Transverse colon (tissue), 4 donors: ENCODE measurements around the gene PRMT2. TPM values are rescaled to one million over a fixed set of nuclear protein-coding genes. Genes with fewer than 3 reads are reported as not detected.

Experiments used
- DNase-seq: peaks from one replicate; pipeline ENCODE4 v3.0.0-alpha.2; 2019
- H3K27ac ChIP-seq, 4 donors: fragments of 200-600 bp; sonication (generic); 2 replicates each; pipeline ENCODE4 v1.5.1; 2016 to 2018; ENCODE audit warnings: inconsistent platforms in 4 of 4
- H3K27me3 ChIP-seq: fragments of 200-600 bp; sonication (generic); 2 replicates; pipeline ENCODE4 v1.5.1; 2017; ENCODE audit warnings: inconsistent platforms
- H3K36me3 ChIP-seq, 4 donors: fragments of 200-600 bp; sonication (generic); 2 replicates each; pipeline ENCODE4 v1.5.1; 2017 to 2019; ENCODE audit warnings: inconsistent platforms in 4 of 4
- H3K4me1 ChIP-seq, 4 donors: fragments of 200-600 bp; sonication (generic); 2 replicates each; pipeline ENCODE4 v1.5.1; 2017 to 2020; ENCODE audit warnings: inconsistent platforms in 4 of 4
- H3K4me3 ChIP-seq, 4 donors: fragments of 200-600 bp; sonication (generic); 1 replicate in 1 of 4; 2 replicates in 3 of 4; pipeline versions ENCODE4 v1.5.1 to v1.6.1; 2017 to 2019; ENCODE audit warnings: inconsistent platforms in 4 of 4
- H3K9me3 ChIP-seq, 2 donors: fragments of 200-600 bp; sonication (generic); 2 replicates each; pipeline ENCODE4 v1.5.1; 2017 to 2019; ENCODE audit warnings: inconsistent platforms in 2 of 2
- EP300 ChIP-seq: sonication (generic); formaldehyde crosslinking; IDR thresholded peaks from one replicate; pipeline ENCODE4 v1.6.1; 2017; ENCODE audit warnings: antibody characterized with exemption, low read depth
- POLR2A ChIP-seq: fragments of 450-650 bp; IDR thresholded peaks from one replicate; pipeline ENCODE4 v1.6.1; 2016; ENCODE audit warnings: antibody characterized with exemption, mild to moderate bottlenecking, moderate library complexity
- POLR2AphosphoS5 ChIP-seq, 3 donors: sonication (generic); formaldehyde crosslinking; IDR thresholded peaks; one replicate each; pipeline ENCODE4 v1.6.1; 2016; ENCODE audit warnings: antibody characterized with exemption in 3 of 3
- WGBS, 2 donors: methylation state at CpG; one replicate each; pipeline ENCODE4 v1.1.5; 2018; ENCODE audit warnings: low coverage in 1 of 2; 5-methylcytosine and 5-hydroxymethylcytosine counted together
- in situ Hi-C, 4 donors: fragments of 200-750 bp; cut with MboI; loops; one replicate each; pipeline versions ENCODE4 v1.15.0 to v1.15.1; 2017; ENCODE audit warnings: low sequenced_read_pairs in 3 of 4, low pct_ligation_motif_present in 1 of 4, low pct_unique_long_range_greater_than_20kb in 1 of 4
- intact Hi-C: fragments of 100-400 bp; cut with DNase I; formaldehyde crosslinking; loops from one replicate; pipeline ENCODE4 v1.15.1; 2023; ENCODE audit warnings: low total_unique reads
- total RNA-seq, 4 donors: library from RNA; depleted of rRNA; stranded (reverse); fragments of >200 nt; gene quantifications; one replicate each; pipeline ENCODE4 v1.1.0, GENCODE V29; 2016
- TF ChIP-seq, protein P1 (sequence below), 5 experiments: fragments of 200-600 bp in 3 of 5; fragments of 450-650 bp in 2 of 5; sonication (generic) in 3 of 5; IDR thresholded peaks; 1 replicate in 2 of 5; 2 replicates in 3 of 5; pipeline ENCODE4 v1.5.1; 2016 to 2017; ENCODE audit warnings: antibody characterized with exemption in 5 of 5, inconsistent platforms in 3 of 5, mild to moderate bottlenecking in 2 of 5, moderate library complexity in 1 of 5

Gene PRMT2
- total RNA-seq, 4 donors from 2014 or later, result 80.4 to 112 (median 96.2) TPM

- Histone ChIP-seq H3K9me3 (peaks cover 0 to 13% of the 10 kb centered on the region in 2 donors), H3K36me3 (no peaks in the 10 kb centered on the region), H3K4me1 (peaks cover 0 to 17% (median 0%) of the 10 kb centered on the region in 4 donors), H3K4me3 (no peak overlapping the region), H3K27ac (peak overlapping the region; percentile 32 to 68 (median 60)), H3K27me3 (no peaks in the 10 kb centered on the region)
- in situ Hi-C loops (no loop called here), intact Hi-C loops (no loop called here)
- DNase-seq, result peak; percentile 27
- TF ChIP-seq POLR2AphosphoS5 (IDR thresholded peaks at IDR 0.05) (no peak), POLR2A (no peak), EP300 (no peak)
- TF ChIP-seq, protein P1, sequence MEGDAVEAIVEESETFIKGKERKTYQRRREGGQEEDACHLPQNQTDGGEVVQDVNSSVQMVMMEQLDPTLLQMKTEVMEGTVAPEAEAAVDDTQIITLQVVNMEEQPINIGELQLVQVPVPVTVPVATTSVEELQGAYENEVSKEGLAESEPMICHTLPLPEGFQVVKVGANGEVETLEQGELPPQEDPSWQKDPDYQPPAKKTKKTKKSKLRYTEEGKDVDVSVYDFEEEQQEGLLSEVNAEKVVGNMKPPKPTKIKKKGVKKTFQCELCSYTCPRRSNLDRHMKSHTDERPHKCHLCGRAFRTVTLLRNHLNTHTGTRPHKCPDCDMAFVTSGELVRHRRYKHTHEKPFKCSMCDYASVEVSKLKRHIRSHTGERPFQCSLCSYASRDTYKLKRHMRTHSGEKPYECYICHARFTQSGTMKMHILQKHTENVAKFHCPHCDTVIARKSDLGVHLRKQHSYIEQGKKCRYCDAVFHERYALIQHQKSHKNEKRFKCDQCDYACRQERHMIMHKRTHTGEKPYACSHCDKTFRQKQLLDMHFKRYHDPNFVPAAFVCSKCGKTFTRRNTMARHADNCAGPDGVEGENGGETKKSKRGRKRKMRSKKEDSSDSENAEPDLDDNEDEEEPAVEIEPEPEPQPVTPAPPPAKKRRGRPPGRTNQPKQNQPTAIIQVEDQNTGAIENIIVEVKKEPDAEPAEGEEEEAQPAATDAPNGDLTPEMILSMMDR (IDR thresholded peaks at IDR 0.05), result no peak
- 69 to 74% methylated on average over 4 of the region's 4 CpGs for WGBS, 2 donors
Measured at GRCh38 chr21:46622226-46622625, 13.2 kb upstream of the PRMT2 start.

- 85% methylated on average over 14 of the region's 16 CpGs; no CpG with 5 or more reads in 1 of the 2 donors for WGBS, 2 donors
- Histone ChIP-seq H3K4me1 (peaks cover 0 to 17% (median 0%) of the 10 kb centered on the region in 4 donors), H3K27me3 (peaks cover 6% of the 10 kb centered on the region), H3K27ac (no peak overlapping the region), H3K36me3 (no peaks in the 10 kb centered on the region), H3K4me3 (no peak overlapping the region), H3K9me3 (peaks cover 0 to 13% of the 10 kb centered on the region in 2 donors)
- no peak for DNase-seq
- in situ Hi-C loops (no loop called here), intact Hi-C loops (no loop called here)
- TF ChIP-seq POLR2A, result no peak
- TF ChIP-seq POLR2AphosphoS5 (IDR thresholded peaks at IDR 0.05), result no peak
- TF ChIP-seq EP300, result no peak
- TF ChIP-seq, protein P1 (IDR thresholded peaks at IDR 0.05), result no peak
Measured at GRCh38 chr21:46624050-46624449, 11.4 kb upstream of the PRMT2 start.

GRCh38 chr21:46625759-46626158 lies 9.7 kb upstream of the PRMT2 start:
- no peak for DNase-seq
- H3K4me3 ChIP-seq, result no peak overlapping the region
- WGBS, 2 donors, result 91 to 100% methylated on average over 1 of the region's 1 CpG
- intact Hi-C loops (no loop called here), in situ Hi-C loops (no loop called here)
- peaks cover 0 to 13% of the 10 kb centered on the region in 2 donors for H3K9me3 ChIP-seq
- H3K27me3 ChIP-seq, result peaks cover 6% of the 10 kb centered on the region
- H3K36me3 ChIP-seq, result no peaks in the 10 kb centered on the region
- H3K4me1 ChIP-seq, result peaks cover 0 to 17% (median 0%) of the 10 kb centered on the region in 4 donors
- no peak for TF ChIP-seq POLR2A
- TF ChIP-seq, protein P1 (IDR thresholded peaks at IDR 0.05), result no peak
- no peak for TF ChIP-seq POLR2AphosphoS5 (IDR thresholded peaks at IDR 0.05)
- TF ChIP-seq EP300, result no peak
- no peak overlapping the region for H3K27ac ChIP-seq

DNA sequence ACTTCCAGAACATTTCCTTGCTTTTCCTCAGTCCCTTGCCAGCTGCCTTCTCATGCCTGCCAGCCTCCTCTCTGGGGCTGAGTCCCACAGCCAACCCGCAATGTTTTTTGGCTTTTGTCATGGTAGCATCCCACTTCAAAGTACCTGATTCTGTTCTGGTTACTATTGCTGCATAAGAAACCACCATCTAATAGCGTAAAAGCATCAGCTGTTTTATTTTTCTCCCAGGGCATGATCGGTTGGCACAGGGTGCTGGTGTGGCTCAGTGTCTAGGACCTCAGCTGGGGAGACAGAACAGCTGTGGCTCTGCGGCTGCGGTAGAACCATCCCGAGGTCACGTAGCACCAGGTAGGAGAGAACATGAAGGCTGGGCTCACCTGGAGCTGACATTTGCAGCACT lies 8.9 kb upstream of the PRMT2 start:
- Histone ChIP-seq H3K36me3 (no peaks in the 10 kb centered on the region), H3K27ac (no peak overlapping the region), H3K4me1 (peaks cover 0 to 17% (median 0%) of the 10 kb centered on the region in 4 donors), H3K4me3 (no peak overlapping the region), H3K9me3 (peaks cover 0 to 13% of the 10 kb centered on the region in 2 donors), H3K27me3 (peaks cover 6% of the 10 kb centered on the region)
- TF ChIP-seq POLR2AphosphoS5 (IDR thresholded peaks at IDR 0.05) (no peak), POLR2A (no peak), EP300 (no peak)
- TF ChIP-seq, protein P1 (IDR thresholded peaks at IDR 0.05), result no peak
- WGBS, 2 donors, result 90 to 96% methylated on average over 2 to 7 of the region's 7 CpGs
- intact Hi-C loops (no loop called here), in situ Hi-C loops (no loop called here)
- DNase-seq, result no peak
